SK-N-SH (cell line): ENCODE results near the gene FAIM2. TPM values are rescaled to one million over a fixed set of nuclear protein-coding genes. Genes with fewer than 3 reads are reported as not detected.

Experiments
- CTCF ChIA-PET: fragments of 300-600, 350-600 bp; formaldehyde crosslinking; extraction: SDS; loops from one replicate; lab custom pipeline; 2021; lab: Yijun Ruan, JAX
- POLR2A ChIA-PET: fragments of 350-600 bp; sonication (Branson Sonifier 250); formaldehyde crosslinking; extraction: SDS; loops from one replicate; lab custom pipeline; 2020; ENCODE audit warnings: antibody characterized with exemption, inconsistent platforms; lab: Yijun Ruan, JAX
- DNase-seq: peaks from one replicate; pipeline ENCODE4 v3.0.0; 2012
- H2AFZ ChIP-seq: fragments of 200-600 bp; sonication (generic); 2 replicates; pipeline ENCODE4 v1.8.1; 2016; ENCODE audit warnings: antibody characterized with exemption, mild to moderate bottlenecking, low read depth
- H3F3A ChIP-seq: fragments of 200-600 bp; sonication (generic); replicated peaks from 2 replicates; pipeline ENCODE3; 2016; ENCODE audit warnings: antibody characterized with exemption, mild to moderate bottlenecking; ENCODE audit not compliant: insufficient read depth
- H3K27ac ChIP-seq, 2 experiments: fragments of 200-500 bp in 1 of 2; fragments of 200-600 bp in 1 of 2; sonication (Bioruptor generic) in 1 of 2; sonication (generic), shearing (Covaris generic) in 1 of 2; 2 replicates each; pipeline versions ENCODE4 v1.5.1 to v1.6.1; 2014 to 2016; ENCODE audit warnings: low read depth in 2 of 2, inconsistent platforms in 1 of 2, low read length in 1 of 2, mild to moderate bottlenecking in 1 of 2, mixed read lengths in 1 of 2
- H3K27me3 ChIP-seq: fragments of 200-600 bp; sonication (generic), shearing (Covaris generic); 2 replicates; pipeline ENCODE4 v1.6.1; 2016; ENCODE audit warnings: mixed run types; ENCODE audit not compliant: insufficient read depth
- H3K36me3 ChIP-seq, 2 experiments: fragments of 200-500 bp in 1 of 2; fragments of 200-600 bp in 1 of 2; sonication (Bioruptor generic) in 1 of 2; sonication (generic) in 1 of 2; replicated peaks in 1 of 2; 2 replicates each; pipeline versions ENCODE3 to v1.5.1; 2014 to 2016; ENCODE audit warnings: low read length in 1 of 2, mild to moderate bottlenecking in 1 of 2; ENCODE audit not compliant: insufficient read depth in 2 of 2, control insufficient read depth in 1 of 2
- H3K4me1 ChIP-seq, 2 experiments: fragments of 200-500 bp in 1 of 2; fragments of 200-600 bp in 1 of 2; sonication (Bioruptor generic) in 1 of 2; sonication (generic), shearing (Covaris generic) in 1 of 2; 2 replicates each; pipeline versions ENCODE4 v1.5.1 to v1.6.1; 2014 to 2016; ENCODE audit warnings: low read depth in 1 of 2, low read length in 1 of 2, mixed run types in 1 of 2; ENCODE audit not compliant: insufficient read depth in 2 of 2, control insufficient read depth in 1 of 2
- H3K4me2 ChIP-seq: fragments of 200-600 bp; sonication (generic), shearing (Covaris generic); 2 replicates; pipeline ENCODE4 v1.6.1; 2017; ENCODE audit warnings: mixed run types
- H3K4me3 ChIP-seq, 2 experiments: fragments of 200-500 bp in 1 of 2; fragments of 200-600 bp in 1 of 2; sonication (Bioruptor generic) in 1 of 2; sonication (generic), shearing (Covaris generic) in 1 of 2; 2 replicates each; pipeline versions ENCODE4 v1.5.1 to v1.8.1; 2014 to 2016; ENCODE audit warnings: low read depth in 2 of 2, inconsistent platforms in 1 of 2, low read length in 1 of 2, mild to moderate bottlenecking in 1 of 2, mixed read lengths in 1 of 2, moderate library complexity in 1 of 2
- H3K79me2 ChIP-seq: fragments of 200-600 bp; sonication (generic); 2 replicates; pipeline ENCODE4 v1.8.1; 2017; ENCODE audit warnings: mild to moderate bottlenecking; ENCODE audit not compliant: insufficient read depth
- H3K9ac ChIP-seq: fragments of 200-600 bp; sonication (generic); 2 replicates; pipeline ENCODE4 v1.6.1; 2017; ENCODE audit warnings: mixed run types
- H3K9me2 ChIP-seq: fragments of 200-600 bp; sonication (generic); 2 replicates; pipeline ENCODE4 v1.6.1; 2017; ENCODE audit warnings: mixed run types
- H3K9me3 ChIP-seq: fragments of 200-600 bp; sonication (generic); 2 replicates; pipeline ENCODE4 v1.6.1; 2017; ENCODE audit warnings: mixed run types, mild to moderate bottlenecking, moderate library complexity
- H4K20me1 ChIP-seq: fragments of 200-600 bp; sonication (generic); 2 replicates; pipeline ENCODE4 v1.6.1; 2017; ENCODE audit warnings: mild to moderate bottlenecking, mixed run types; ENCODE audit not compliant: insufficient read depth
- CHD2 ChIP-seq: fragments of 150-350 bp; IDR thresholded peaks from 2 replicates; pipeline ENCODE4 v1.6.1; 2018; ENCODE audit warnings: low read length; ENCODE audit not compliant: partially characterized antibody
- EP300 ChIP-seq, 2 experiments: IDR thresholded peaks; 2 replicates each; pipeline versions ENCODE4 v1.4.0 to v1.6.1; 2012; ENCODE audit warnings: borderline replicate concordance in 1 of 2, low read depth in 1 of 2, low read length in 1 of 2
- EZH2phosphoT487 ChIP-seq: fragments of 200-600 bp; sonication (generic); IDR thresholded peaks from 2 replicates; pipeline ENCODE4 v1.6.1; 2017; ENCODE audit warnings: low read depth, mixed run types, mild to moderate bottlenecking, antibody characterized with exemption, moderate library complexity, borderline replicate concordance
- IRF3 ChIP-seq: fragments of 150-350 bp; IDR thresholded peaks from 2 replicates; pipeline ENCODE4 v1.6.1; 2016; ENCODE audit warnings: mild to moderate bottlenecking, low read depth, low read length
- MEF2A ChIP-seq: IDR thresholded peaks from 2 replicates; pipeline ENCODE4 v1.4.0; 2012; ENCODE audit warnings: low read depth, borderline replicate concordance
- NFIC ChIP-seq: IDR thresholded peaks from 2 replicates; pipeline ENCODE4 v1.4.0; 2012; ENCODE audit warnings: borderline replicate concordance
- RAD21 ChIP-seq: IDR thresholded peaks from 2 replicates; pipeline ENCODE4 v1.6.1; 2012; ENCODE audit warnings: mild to moderate bottlenecking, low read length
- REST ChIP-seq: IDR thresholded peaks from 2 replicates; pipeline ENCODE4 v1.6.1; 2012; ENCODE audit warnings: mild to moderate bottlenecking, low read depth, low read length, moderate library complexity
- RXRA ChIP-seq: IDR thresholded peaks from 2 replicates; pipeline ENCODE4 v1.4.0; 2012; ENCODE audit warnings: low read depth, mild to moderate bottlenecking, borderline replicate concordance
- SIN3A ChIP-seq: IDR thresholded peaks from 2 replicates; pipeline ENCODE4 v1.6.1; 2012; ENCODE audit warnings: low read depth, mild to moderate bottlenecking, low read length, moderate library complexity, borderline replicate concordance
- TCF12 ChIP-seq: IDR thresholded peaks from 2 replicates; pipeline ENCODE4 v1.4.0; 2012
- USF1 ChIP-seq: IDR thresholded peaks from 2 replicates; pipeline ENCODE4 v1.4.0; 2012; ENCODE audit warnings: low read depth, borderline replicate concordance
- YY1 ChIP-seq: IDR thresholded peaks from 2 replicates; pipeline ENCODE4 v1.4.0; 2012; ENCODE audit warnings: low read depth, mild to moderate bottlenecking
- WGBS: methylation state at CpG from one replicate; pipeline ENCODE4 v1.1.6; 2017; ENCODE audit warnings: low lambda C conversion rate; 5-methylcytosine and 5-hydroxymethylcytosine counted together
- polyA plus RNA-seq, 3 experiments: library from polyadenylated mRNA; depleted of rRNA; stranded (reverse); fragments of >200 nt; gene quantifications; 2 replicates each; pipeline ENCODE4 v1.2.3, GENCODE V29; 2012

Gene FAIM2
- polyA plus RNA-seq, 1 of the 3 experiments (the other 2 are of a cell fraction) = 11.3 TPM

- H3K27me3 ChIP-seq = peaks cover 6% of the 10 kb centered on the region; the same call in 1 of the 2 replicates
- no peak for TF ChIP-seq REST
- no peak for TF ChIP-seq RAD21
- TF ChIP-seq YY1 = no peak
- no peak for TF ChIP-seq MEF2A
- no peak for TF ChIP-seq IRF3
- no peak for TF ChIP-seq NFIC
- no peak for TF ChIP-seq CHD2
- no peak for TF ChIP-seq EZH2phosphoT487
- TF ChIP-seq USF1 = no peak
- TF ChIP-seq TCF12 = no peak
- TF ChIP-seq EP300 (IDR thresholded peaks at IDR 0.05; ENCODE audit: borderline replicate concordance in 1 of 2, low read depth in 1 of 2, low read length in 1 of 2) = no peak
- TF ChIP-seq SIN3A = no peak
- no peak for TF ChIP-seq RXRA
- no peaks in the 10 kb centered on the region for H4K20me1 ChIP-seq
- ChIA-PET CTCF (interaction anchor here (0.7 to 5.5 kb wide), 7 partner anchors 24 to 263 kb away, joined by 3 to 30 read pairs (median 4); partner anchors contain the start of gene TMBIM6), POLR2A (interaction anchor here (0.6 to 1.1 kb wide), 6 partner anchors 11 to 242 kb away, joined by 3 to 7 read pairs (median 3); partner anchors contain the start of genes NCKAP5L and SMARCD1)
- peak overlapping the region; percentile 96 for H3K4me2 ChIP-seq
- DNase-seq = no peak
- peaks cover 28% of the 10 kb centered on the region for H3F3A ChIP-seq
- peaks cover 11 to 18% of the 10 kb centered on the region in 2 experiments; a peak in 3 of 4 replicates for H3K4me1 ChIP-seq
- peak overlapping the region; percentile 62 to 86 for H3K4me3 ChIP-seq
- H3K27ac ChIP-seq = peak overlapping the region; percentile 92 to 94
- H3K36me3 ChIP-seq = peaks cover 0 to 2% of the 10 kb centered on the region in 2 experiments
- 63% methylated on average over 7 of the region's 7 CpGs for WGBS
- peak overlapping the region; percentile 91 for H2AFZ ChIP-seq
- no peaks in the 10 kb centered on the region for H3K9me2 ChIP-seq
- peaks cover 15% of the 10 kb centered on the region; the same call in 1 of the 2 replicates for H3K79me2 ChIP-seq
- H3K9me3 ChIP-seq = no peaks in the 10 kb centered on the region
- peak overlapping the region; percentile 80; the same call in 1 of the 2 replicates for H3K9ac ChIP-seq
These were observed 60.3 kb downstream of the FAIM2 start for GRCh38 chr12:49843411-49843810.
